Stomach (tissue), 9 donors: Measurements from ENCODE around the gene CP. TPM values are rescaled to one million over a fixed set of nuclear protein-coding genes. Genes with fewer than 3 reads are reported as not detected.

Experiments
- DNase-seq, 2 donors: peaks; one replicate each; pipeline versions ENCODE4 v3.0.0 to v3.0.0-alpha.2; 2013 to 2019
- H3K27ac ChIP-seq, 5 donors: fragments of 200-600 bp in 4 of 5; sonication (generic) in 4 of 5; one replicate each; pipeline ENCODE4 v1.5.1; 2013 to 2019; ENCODE audit warnings: mild to moderate bottlenecking in 1 of 5, moderate library complexity in 1 of 5
- H3K27me3 ChIP-seq, 3 donors: fragments of 200-600 bp; sonication (generic); one replicate each; pipeline ENCODE4 v1.5.1; 2017 to 2019; ENCODE audit warnings: mixed run types in 1 of 3
- H3K36me3 ChIP-seq, 4 donors: fragments of 200-600 bp; sonication (generic); 1 replicate in 3 of 4; 2 replicates in 1 of 4; pipeline ENCODE4 v1.5.1; 2016 to 2019
- H3K4me1 ChIP-seq, 4 donors: fragments of 200-600 bp; sonication (generic); one replicate each; pipeline ENCODE4 v1.5.1; 2016 to 2019
- H3K4me3 ChIP-seq, 4 donors: fragments of 200-600 bp; sonication (generic) in 3 of 4; one replicate each; pipeline ENCODE4 v1.5.1; 2016 to 2019; ENCODE audit warnings: mild to moderate bottlenecking in 1 of 4
- H3K9me3 ChIP-seq, 4 donors: fragments of 200-600 bp; sonication (generic); one replicate each; pipeline ENCODE4 v1.5.1; 2016 to 2019
- CTCF ChIP-seq, 7 experiments: fragments of 450-650 bp in 4 of 7; fragments of 200-600 bp in 3 of 7; sonication (generic) in 3 of 7; IDR thresholded peaks; one replicate each; pipeline ENCODE4 v1.5.1; 2016 to 2019; ENCODE audit warnings: antibody characterized with exemption in 7 of 7, control low read depth in 2 of 7, mild to moderate bottlenecking in 1 of 7
- EP300 ChIP-seq: sonication (generic); formaldehyde crosslinking; IDR thresholded peaks from one replicate; pipeline ENCODE4 v1.6.1; 2017; ENCODE audit warnings: antibody characterized with exemption
- POLR2A ChIP-seq, 4 donors: fragments of 450-650 bp; IDR thresholded peaks; one replicate each; pipeline ENCODE4 v1.6.1; 2016; ENCODE audit warnings: antibody characterized with exemption in 4 of 4, control low read depth in 2 of 4, mild to moderate bottlenecking in 1 of 4, moderate library complexity in 1 of 4
- POLR2AphosphoS5 ChIP-seq, 3 donors: sonication (generic); formaldehyde crosslinking; IDR thresholded peaks; one replicate each; pipeline ENCODE4 v1.6.1; 2016; ENCODE audit warnings: antibody characterized with exemption in 3 of 3
- WGBS, 5 donors: extraction: QIAGEN DNeasy Blood & Tissue Kit in 3 of 5; methylation state at CpG; one replicate each; pipeline versions ENCODE4 v1.1.5 to v1.1.7; 2013 to 2018; 5-methylcytosine and 5-hydroxymethylcytosine counted together
- intact Hi-C: fragments of 100-400 bp; cut with DNase I; formaldehyde crosslinking; loops from one replicate; pipeline ENCODE4 v1.15.1; 2023; ENCODE audit warnings: low total_unique reads
- polyA plus RNA-seq, 3 donors: library from polyadenylated mRNA; stranded (reverse); fragments of 200-250 nt; gene quantifications; one replicate each; pipeline ENCODE4 v1.2.3, GENCODE V29; 2013
- total RNA-seq, 5 donors: library from RNA; depleted of rRNA; stranded (reverse); fragments of >200 nt; gene quantifications; one replicate each; pipeline versions ENCODE4 v1.1.0 to v1.2.3, GENCODE V29; 2014 to 2016
- donor health status: healthy with polysubstance abuse.
- donor health status: Bipolar disorder and iron deficiency.
- donor health status: healthy.

The CP gene
- total and polyA plus RNA-seq, 8 donors: 0.46 to 15.4 (median 5.1) TPM; not detected in 2

- WGBS, 5 donors: 81 to 96% (median 85%) methylated on average over 2 of the region's 2 CpGs
- intact Hi-C loops: no loop called here
- DNase-seq: no peak
- H3K27ac ChIP-seq: peak overlapping the region in 2 of 5 donors; percentile 32 to 56
- no peak overlapping the region for H3K4me3 ChIP-seq
- TF ChIP-seq POLR2A (IDR thresholded peaks at IDR 0.05): no peak
- TF ChIP-seq CTCF (IDR thresholded peaks at IDR 0.05): no peak
- TF ChIP-seq POLR2AphosphoS5 (IDR thresholded peaks at IDR 0.05): no peak
- no peak for TF ChIP-seq EP300
- peaks cover 25 to 89% (median 83%) of the 10 kb centered on the region in 4 donors for H3K36me3 ChIP-seq
- H3K9me3 ChIP-seq: no peaks in the 10 kb centered on the region
- H3K4me1 ChIP-seq: no peaks in the 10 kb centered on the region
- H3K27me3 ChIP-seq: no peaks in the 10 kb centered on the region
Observed at GRCh38 chr3:149145356-149145755, 76.3 kb downstream of the CP start.

- no peak for DNase-seq
- intact Hi-C loops: no loop called here
- no peaks in the 10 kb centered on the region for H3K4me1 ChIP-seq
- no peaks in the 10 kb centered on the region for H3K27me3 ChIP-seq
- H3K36me3 ChIP-seq: peaks cover 15 to 68% (median 63%) of the 10 kb centered on the region in 4 donors
- no peaks in the 10 kb centered on the region for H3K9me3 ChIP-seq
- no peak overlapping the region for H3K27ac ChIP-seq
- no peak for TF ChIP-seq EP300
- TF ChIP-seq POLR2AphosphoS5 (IDR thresholded peaks at IDR 0.05): no peak
- no peak for TF ChIP-seq POLR2A (IDR thresholded peaks at IDR 0.05)
- no peak for TF ChIP-seq CTCF (IDR thresholded peaks at IDR 0.05)
- H3K4me3 ChIP-seq: no peak overlapping the region
- WGBS, 5 donors: 75 to 83% (median 78%) methylated on average over 4 of the region's 4 CpGs
Observed at GRCh38 chr3:149142682-149143081, 78.9 kb downstream of the CP start.

- no peaks in the 10 kb centered on the region for H3K9me3 ChIP-seq
- no peaks in the 10 kb centered on the region for H3K36me3 ChIP-seq
- TF ChIP-seq POLR2AphosphoS5 (IDR thresholded peaks at IDR 0.05) (no peak), CTCF (IDR thresholded peaks at IDR 0.05) (no peak), EP300 (no peak), POLR2A (IDR thresholded peaks at IDR 0.05) (no peak)
- DNase-seq: peak in 1 of 2 donors; percentile 29
- intact Hi-C loops: no loop called here
- 40 to 54% (median 51%) methylated on average over 3 of the region's 3 CpGs for WGBS, 5 donors
- no peak overlapping the region for H3K27ac ChIP-seq
- no peaks in the 10 kb centered on the region for H3K27me3 ChIP-seq
- H3K4me3 ChIP-seq: no peak overlapping the region
- H3K4me1 ChIP-seq: peaks cover 16 to 54% (median 37%) of the 10 kb centered on the region in 4 donors
Observed at GRCh38 chr3:149134575-149134974, 87.1 kb downstream of the CP start.

- peak overlapping the region; percentile 37 to 94 (median 89) for H3K27ac ChIP-seq
- peak overlapping the region in 1 of 4 donors; percentile 90 for H3K4me3 ChIP-seq
- H3K4me1 ChIP-seq: peaks cover 23 to 62% (median 45%) of the 10 kb centered on the region in 4 donors
- no peaks in the 10 kb centered on the region for H3K9me3 ChIP-seq
- H3K36me3 ChIP-seq: no peaks in the 10 kb centered on the region
- DNase-seq: peak in 1 of 2 donors; percentile 23
- WGBS, 5 donors: 16 to 39% (median 19%) methylated on average over 4 of the region's 4 CpGs
- H3K27me3 ChIP-seq: no peaks in the 10 kb centered on the region
- intact Hi-C loops: no loop called here
- TF ChIP-seq EP300: no peak
- TF ChIP-seq POLR2AphosphoS5 (IDR thresholded peaks at IDR 0.05): no peak
- TF ChIP-seq CTCF (IDR thresholded peaks at IDR 0.05): no peak
- no peak for TF ChIP-seq POLR2A (IDR thresholded peaks at IDR 0.05)
Observed at GRCh38 chr3:149131589-149131988, 90.0 kb downstream of the CP start.
